GM12801 (cell line): ENCODE results near the gene PRKCZ.

ENCODE experiments used
- CTCF ChIP-seq: IDR thresholded peaks from one replicate; pipeline ENCODE4 v1.5.1; 2011; ENCODE audit warnings: control low read depth; ENCODE audit not compliant: insufficient read length; ENCODE audit errors: extremely low read depth

PRKCZ gene

GRCh38 chr1:2020310-2020655, 29.9 kb upstream of the PRKCZ start:
- TF ChIP-seq CTCF: no peak

GRCh38 chr1:2021550-2021949, 28.7 kb upstream of the PRKCZ start:
- TF ChIP-seq CTCF: no peak

GRCh38 chr1:2022063-2022770, 28.0 kb upstream of the PRKCZ start:
- no peak for TF ChIP-seq CTCF

GRCh38 chr1:2023187-2023586, 27.0 kb upstream of the PRKCZ start:
- TF ChIP-seq CTCF: no peak

- TF ChIP-seq CTCF: no peak
Observed at GRCh38 chr1:2024451-2024850, 25.8 kb upstream of the PRKCZ start.

GRCh38 chr1:2024887-2025286, 25.3 kb upstream of the PRKCZ start:
- TF ChIP-seq CTCF: no peak

GRCh38 chr1:2025491-2025981, 24.7 kb upstream of the PRKCZ start:
- no peak for TF ChIP-seq CTCF
